Osteoblast (primary cell): ENCODE measurements around the gene MYL4. TPM values are rescaled to one million over a fixed set of nuclear protein-coding genes. Genes with fewer than 3 reads are reported as not detected.

Experiments used
- DNase-seq: peaks from one replicate; pipeline ENCODE4 v3.0.0; 2011; ENCODE audit warnings: low spot score, mixed read lengths; ENCODE audit not compliant: insufficient read length; ENCODE audit errors: missing footprints
- H2AFZ ChIP-seq: 2 replicates; pipeline ENCODE4 v1.6.0; 2011; ENCODE audit warnings: mild to moderate bottlenecking, low read length
- H3K27ac ChIP-seq: 2 replicates; pipeline ENCODE4 v1.5.1; 2011; ENCODE audit warnings: mild to moderate bottlenecking, low read depth, low read length, moderate library complexity
- H3K27me3 ChIP-seq: 2 replicates; pipeline ENCODE4 v1.6.0; 2012; ENCODE audit warnings: mild to moderate bottlenecking, control low read depth, inconsistent platforms, low read length, moderate library complexity; ENCODE audit not compliant: insufficient read depth
- H3K36me3 ChIP-seq: 2 replicates; pipeline ENCODE4 v1.5.1; 2011; ENCODE audit warnings: mild to moderate bottlenecking, low read length, control low read depth, moderate library complexity; ENCODE audit not compliant: insufficient read depth
- H3K4me1 ChIP-seq: 2 replicates; pipeline ENCODE4 v1.5.1; 2011; ENCODE audit warnings: mild to moderate bottlenecking, low read length, control low read depth, moderate library complexity; ENCODE audit not compliant: insufficient read depth
- H3K4me2 ChIP-seq: 2 replicates; pipeline ENCODE4 v1.6.0; 2011; ENCODE audit warnings: mild to moderate bottlenecking, low read length; ENCODE audit not compliant: insufficient read depth
- H3K4me3 ChIP-seq: fragments of 200-600 bp; sonication (generic); 3 replicates; pipeline ENCODE4 v1.5.1; 2012; ENCODE audit warnings: mild to moderate bottlenecking, low read length, inconsistent platforms; ENCODE audit not compliant: insufficient read depth
- H3K79me2 ChIP-seq: 2 replicates; pipeline ENCODE4 v1.6.0; 2012; ENCODE audit warnings: mild to moderate bottlenecking, low read length, control low read depth, inconsistent platforms; ENCODE audit not compliant: insufficient read depth
- H3K9me3 ChIP-seq: 2 replicates; pipeline ENCODE4 v1.5.1; 2011; ENCODE audit warnings: low read depth, low read length, control low read depth
- H4K20me1 ChIP-seq: 2 replicates; pipeline ENCODE4 v1.6.0; 2012; ENCODE audit warnings: mild to moderate bottlenecking, low read length, control low read depth; ENCODE audit not compliant: insufficient read depth
- CTCF ChIP-seq: IDR thresholded peaks from 2 replicates; pipeline ENCODE4 v1.5.1; 2011; ENCODE audit warnings: mild to moderate bottlenecking, low read depth, low read length, moderate library complexity; ENCODE audit errors: extremely low read depth
- total RNA-seq: library from RNA; depleted of rRNA; stranded (reverse); fragments of >200 nt; gene quantifications from 2 replicates; pipeline ENCODE4 v1.2.3, GENCODE V29; 2012

MYL4 gene
- total RNA-seq, 1 donor, result 0.72 TPM

DNA sequence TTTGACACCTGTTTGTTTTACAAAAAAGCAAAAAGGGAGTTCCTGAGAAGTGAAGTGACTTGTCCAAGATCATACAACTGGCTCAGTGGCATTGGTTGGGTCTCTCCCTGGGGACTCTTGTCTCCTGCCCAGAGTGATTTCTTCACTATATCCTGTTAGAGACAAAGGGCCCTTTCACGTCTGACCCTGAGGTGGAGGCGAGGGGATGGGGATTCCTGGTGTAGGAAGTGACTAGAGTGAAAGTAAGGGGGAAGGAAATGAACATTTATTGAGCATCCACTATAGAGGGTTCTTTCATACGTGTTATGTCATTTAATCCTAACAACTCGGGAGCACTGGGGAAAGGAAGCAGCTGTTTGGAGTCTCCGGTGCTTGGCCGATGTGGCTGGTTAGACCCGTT is 53.4 kb downstream of the MYL4 start:
- no peaks in the 10 kb centered on the region for H3K9me3 ChIP-seq
- no peak overlapping the region for H3K4me2 ChIP-seq
- H4K20me1 ChIP-seq, result no peaks in the 10 kb centered on the region
- H2AFZ ChIP-seq, result no peak overlapping the region
- H3K4me3 ChIP-seq, result no peak overlapping the region
- no peaks in the 10 kb centered on the region for H3K27me3 ChIP-seq
- no peak overlapping the region for H3K27ac ChIP-seq
- no peak for TF ChIP-seq CTCF
- H3K36me3 ChIP-seq, result no peaks in the 10 kb centered on the region
- peaks cover 44% of the 10 kb centered on the region for H3K79me2 ChIP-seq
- peaks cover 36% of the 10 kb centered on the region for H3K4me1 ChIP-seq
- no peak for DNase-seq

DNA sequence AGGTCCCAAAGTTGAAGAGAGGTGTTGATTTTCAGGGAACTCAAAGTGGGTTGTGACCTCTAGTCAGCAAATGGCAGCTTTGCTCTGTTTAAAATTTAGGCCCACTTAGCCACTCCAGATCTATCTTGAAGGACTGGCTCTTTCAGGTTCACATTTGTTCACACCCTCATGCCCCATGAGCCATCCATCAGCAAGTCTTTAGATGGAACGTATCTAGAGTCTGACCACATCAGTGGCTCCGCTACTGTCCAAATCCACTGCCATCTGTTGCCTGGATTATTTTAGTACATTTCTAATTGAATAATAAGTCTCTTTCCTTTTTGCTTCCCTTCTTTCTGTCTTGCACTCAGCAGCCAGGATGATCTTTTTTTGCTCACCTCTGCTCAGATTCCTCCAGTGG is 55.0 kb downstream of the MYL4 start:
- no peak overlapping the region for H3K4me3 ChIP-seq
- H3K9me3 ChIP-seq, result no peaks in the 10 kb centered on the region
- H3K79me2 ChIP-seq, result peaks cover 37% of the 10 kb centered on the region
- no peak overlapping the region for H3K4me2 ChIP-seq
- no peak for TF ChIP-seq CTCF
- peaks cover 35% of the 10 kb centered on the region for H3K4me1 ChIP-seq
- H3K27ac ChIP-seq, result no peak overlapping the region
- no peaks in the 10 kb centered on the region for H4K20me1 ChIP-seq
- no peaks in the 10 kb centered on the region for H3K36me3 ChIP-seq
- no peaks in the 10 kb centered on the region for H3K27me3 ChIP-seq
- DNase-seq, result no peak
- no peak overlapping the region for H2AFZ ChIP-seq

GRCh38 chr17:47265983-47266541 is 56.9 kb downstream of the MYL4 start:
- Histone ChIP-seq H3K27me3 (no peaks in the 10 kb centered on the region), H3K27ac (peak overlapping the region; percentile 99), H4K20me1 (no peaks in the 10 kb centered on the region), H3K9me3 (no peaks in the 10 kb centered on the region), H2AFZ (no peak overlapping the region), H3K4me1 (peaks cover 43% of the 10 kb centered on the region), H3K4me2 (peak overlapping the region; percentile 7), H3K4me3 (no peak overlapping the region), H3K36me3 (no peaks in the 10 kb centered on the region), H3K79me2 (peaks cover 26% of the 10 kb centered on the region)
- TF ChIP-seq CTCF, result no peak
- no peak for DNase-seq

- DNase-seq, result no peak
- TF ChIP-seq CTCF, result no peak
- Histone ChIP-seq H2AFZ (no peak overlapping the region), H3K4me2 (peak overlapping the region; percentile 51), H3K4me3 (no peak overlapping the region), H3K27me3 (no peaks in the 10 kb centered on the region), H3K27ac (peak overlapping the region; percentile 99), H3K79me2 (peaks cover 26% of the 10 kb centered on the region), H3K36me3 (no peaks in the 10 kb centered on the region), H4K20me1 (no peaks in the 10 kb centered on the region), H3K4me1 (peaks cover 43% of the 10 kb centered on the region), H3K9me3 (no peaks in the 10 kb centered on the region)
Observed at GRCh38 chr17:47266782-47267181, 57.6 kb downstream of the MYL4 start.
